GM12878 (cell line): ENCODE data around the gene CEP120. TPM values are rescaled to one million over a fixed set of nuclear protein-coding genes. Genes with fewer than 3 reads are reported as not detected.
A peak's percentile ranks its signal among the peaks of the same experiment; 100 is the strongest.

Source experiments
- BCLAF1 ChIP-seq: fragments of 450-650 bp; IDR thresholded peaks from 2 replicates; pipeline ENCODE4 v1.6.1; 2017; ENCODE audit warnings: antibody characterized with exemption, mild to moderate bottlenecking, moderate library complexity
- CEBPB ChIP-seq, 2 experiments: fragments of 150-350 bp in 1 of 2; IDR thresholded peaks; 2 replicates each; pipeline ENCODE4 v1.6.1; 2012 to 2014; ENCODE audit warnings: low read depth in 2 of 2, low read length in 2 of 2, borderline replicate concordance in 1 of 2, inconsistent platforms in 1 of 2
- CHD4 ChIP-seq: fragments of 200-600 bp; sonication (generic); IDR thresholded peaks from 2 replicates; pipeline ENCODE4 v1.6.1; 2016; ENCODE audit warnings: mild to moderate bottlenecking
- CREM ChIP-seq: IDR thresholded peaks from 2 replicates; pipeline ENCODE4 v1.6.1; 2014; ENCODE audit warnings: antibody characterized with exemption, low read depth
- CUX1 ChIP-seq: IDR thresholded peaks from 2 replicates; pipeline ENCODE4 v1.6.1; 2012; ENCODE audit warnings: improper control_type of control experiment, low read depth, low read length; ENCODE audit not compliant: insufficient replicate concordance
- DPF2 ChIP-seq: fragments of 450-650 bp; IDR thresholded peaks from 2 replicates; pipeline ENCODE4 v1.6.1; 2017; ENCODE audit warnings: mild to moderate bottlenecking
- HDAC6 ChIP-seq: fragments of 200-600 bp; sonication (generic); IDR thresholded peaks from one replicate; pipeline ENCODE4 v1.8.0; 2017; ENCODE audit warnings: antibody characterized with exemption; ENCODE audit not compliant: unreplicated experiment
- HDGF ChIP-seq: fragments of 450-650 bp; IDR thresholded peaks from 2 replicates; pipeline ENCODE4 v1.6.1; 2016; ENCODE audit warnings: antibody characterized with exemption
- NFYA ChIP-seq: IDR thresholded peaks from 2 replicates; pipeline ENCODE4 v1.6.1; 2011; ENCODE audit warnings: low read depth, mild to moderate bottlenecking, low read length, improper control_type of control experiment, borderline replicate concordance
- NR2C2 ChIP-seq: IDR thresholded peaks from 2 replicates; pipeline ENCODE4 v1.6.1; 2011; ENCODE audit warnings: borderline replicate concordance, low read depth; ENCODE audit not compliant: control insufficient read depth, insufficient read length
- PAX5 ChIP-seq: IDR thresholded peaks from 2 replicates; pipeline ENCODE4 v1.6.1; 2011; ENCODE audit warnings: low read depth, low read length, borderline replicate concordance
- PML ChIP-seq: IDR thresholded peaks from 2 replicates; pipeline ENCODE4 v1.6.1; 2012; ENCODE audit warnings: low read length, inconsistent platforms
- RAD21 ChIP-seq: IDR thresholded peaks from 2 replicates; pipeline ENCODE4 v1.6.1; 2011; ENCODE audit warnings: mild to moderate bottlenecking, low read depth, low read length, moderate library complexity; ENCODE audit not compliant: insufficient read depth
- RBBP5 ChIP-seq: fragments of 200-600 bp; sonication (generic); conservative IDR thresholded peaks from 2 replicates; pipeline ENCODE4 v1.6.1; 2016
- RUNX3 ChIP-seq: IDR thresholded peaks from 2 replicates; pipeline ENCODE4 v1.6.1; 2012; ENCODE audit warnings: low read length, inconsistent platforms
- SIN3A ChIP-seq: IDR thresholded peaks from 2 replicates; pipeline ENCODE4 v1.6.1; 2012; ENCODE audit warnings: low read depth, low read length, improper control_type of control experiment
- SMAD5 ChIP-seq: IDR thresholded peaks from 2 replicates; pipeline ENCODE4 v1.6.1; 2016; ENCODE audit warnings: antibody characterized with exemption, low read depth
- STAT3 ChIP-seq: IDR thresholded peaks from 2 replicates; pipeline ENCODE4 v1.6.1; 2011; ENCODE audit warnings: low read depth, low read length, improper control_type of control experiment
- TCF7 ChIP-seq: IDR thresholded peaks from 2 replicates; pipeline ENCODE4 v1.6.1; 2014; ENCODE audit warnings: antibody characterized with exemption, borderline replicate concordance
- YY1 ChIP-seq: IDR thresholded peaks from 2 replicates; pipeline ENCODE4 v1.6.1; 2011; ENCODE audit warnings: low read depth, mild to moderate bottlenecking, low read length
- ZNF217 ChIP-seq: fragments of 450-650 bp; IDR thresholded peaks from 2 replicates; pipeline ENCODE4 v1.6.1; 2017; ENCODE audit warnings: antibody characterized with exemption, mild to moderate bottlenecking
- ZSCAN29 ChIP-seq: fragments of 450-650 bp; IDR thresholded peaks from 2 replicates; pipeline ENCODE4 v1.6.1; 2017; ENCODE audit warnings: mild to moderate bottlenecking, moderate library complexity
- polyA plus RNA-seq, 11 experiments: library from polyadenylated mRNA; depleted of rRNA in 4 of 11; unstranded in 6 of 11; stranded (reverse) in 5 of 11; fragments of >200 nt; fragmentation: Nextera tagmentation in 4 of 11; fragmentation: Illumina TruSeq in 1 of 11; extraction: Ambion mirVana in 4 of 11; extraction: Trizol in 1 of 11; gene quantifications; 1 replicate in 1 of 11; 2 replicates in 10 of 11; pipeline versions ENCODE4 v1.2.1 to v1.2.3, GENCODE V29; 2011 to 2016; ENCODE audit warnings: inconsistent platforms in 2 of 11, missing spikeins in 2 of 11, low read depth in 1 of 11
- total RNA-seq, 4 experiments: library from RNA; depleted of rRNA in 3 of 4; stranded (reverse); fragments of >200 nt in 3 of 4; fragmentation: Illumina TruSeq in 1 of 4; extraction: Trizol in 1 of 4; gene quantifications; 2 replicates each; pipeline versions ENCODE4 v1.2.1 to v1.2.3, GENCODE V29; 2013 to 2021
- TF ChIP-seq, protein P1 (sequence below): fragments of 450-650 bp; IDR thresholded peaks from 2 replicates; pipeline ENCODE4 v1.6.1; 2017; ENCODE audit warnings: low read depth, mild to moderate bottlenecking, moderate library complexity

The CEP120 gene
- total and polyA plus RNA-seq, 10 of the 15 experiments (the other 5 are each of a cell fraction or from before 2014, with no cell fraction given) = 4.1 to 23.0 (median 13.1) TPM

- TF ChIP-seq BCLAF1 = no peak
- no peak for TF ChIP-seq HDAC6
- no peak for TF ChIP-seq CEBPB (IDR thresholded peaks at IDR 0.05; ENCODE audit: borderline replicate concordance in 1 of 2, low read depth in 2 of 2, low read length in 2 of 2)
- TF ChIP-seq NFYA = no peak
- peak; percentile 76 for TF ChIP-seq CUX1
- TF ChIP-seq RAD21 = no peak
- TF ChIP-seq PAX5 = 0 out of 2 replicates have a peak, but pooled peaks have one; percentile 36
- no peak for TF ChIP-seq RBBP5
- TF ChIP-seq ZSCAN29 = no peak
- TF ChIP-seq TCF7 = peak; percentile 48; the same call in 1 of the 2 replicates
- TF ChIP-seq HDGF = no peak
- TF ChIP-seq CHD4 = no peak
- TF ChIP-seq ZNF217 = peak; percentile 99
- TF ChIP-seq PML = no peak
- TF ChIP-seq DPF2 = peak; percentile 96
- TF ChIP-seq, protein P1, sequence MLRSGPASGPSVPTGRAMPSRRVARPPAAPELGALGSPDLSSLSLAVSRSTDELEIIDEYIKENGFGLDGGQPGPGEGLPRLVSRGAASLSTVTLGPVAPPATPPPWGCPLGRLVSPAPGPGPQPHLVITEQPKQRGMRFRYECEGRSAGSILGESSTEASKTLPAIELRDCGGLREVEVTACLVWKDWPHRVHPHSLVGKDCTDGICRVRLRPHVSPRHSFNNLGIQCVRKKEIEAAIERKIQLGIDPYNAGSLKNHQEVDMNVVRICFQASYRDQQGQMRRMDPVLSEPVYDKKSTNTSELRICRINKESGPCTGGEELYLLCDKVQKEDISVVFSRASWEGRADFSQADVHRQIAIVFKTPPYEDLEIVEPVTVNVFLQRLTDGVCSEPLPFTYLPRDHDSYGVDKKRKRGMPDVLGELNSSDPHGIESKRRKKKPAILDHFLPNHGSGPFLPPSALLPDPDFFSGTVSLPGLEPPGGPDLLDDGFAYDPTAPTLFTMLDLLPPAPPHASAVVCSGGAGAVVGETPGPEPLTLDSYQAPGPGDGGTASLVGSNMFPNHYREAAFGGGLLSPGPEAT = peak; percentile 92
- peak; percentile 93 for TF ChIP-seq RUNX3
- TF ChIP-seq YY1 = 0 out of 2 replicates have a peak, but pooled peaks have one; percentile 27
- peak; percentile 79 for TF ChIP-seq CREM
- TF ChIP-seq SMAD5 = no peak
- no peak for TF ChIP-seq SIN3A
- TF ChIP-seq NR2C2 = no peak
- TF ChIP-seq STAT3 = no peak
- TF ChIP-seq, all 136 proteins: peak for 44
Measured at GRCh38 chr5:123448017-123448617, 24.9 kb upstream of the CEP120 start (continued).
